NCI-H446 treated with DMSO at 0.1 percent for 48 hours (cell line): ENCODE measurements around the gene PLCG2.
"Not testable (repeated sequence)": the region's sequence is repeated elsewhere in the genome, so short reads cannot be mapped to it uniquely, and the experiment has no call there.

Experiments used
- DNase-seq: peaks from one replicate; lab custom pipeline; 2025; lab: John Stamatoyannopoulos, UW

PLCG2 gene

GRCh38 chr16:81938326-81939163, 159.5 kb downstream of the PLCG2 start:
- no peak for DNase-seq

GRCh38 chr16:81939164-81940056, 160.3 kb downstream of the PLCG2 start:
- no peak for DNase-seq

GRCh38 chr16:81940781-81941560, 161.9 kb downstream of the PLCG2 start:
- peak; percentile 0 for DNase-seq

- DNase-seq: no peak
Observed at GRCh38 chr16:81942007-81942601, 163.0 kb downstream of the PLCG2 start.

- DNase-seq: no peak
Observed at GRCh38 chr16:81945665-81946064, 166.6 kb downstream of the PLCG2 start.

GRCh38 chr16:81946206-81946605, 167.1 kb downstream of the PLCG2 start:
- DNase-seq: no peak

GRCh38 chr16:81951564-81951963, 172.5 kb downstream of the PLCG2 start:
- no peak for DNase-seq

- DNase-seq: no peak
Observed at GRCh38 chr16:81956213-81956948, 177.3 kb downstream of the PLCG2 start.

- DNase-seq: no peak
Observed at GRCh38 chr16:81964808-81965207, 185.7 kb downstream of the PLCG2 start.

GRCh38 chr16:81967358-81967757, 188.3 kb downstream of the PLCG2 start:
- DNase-seq: no peak

GRCh38 chr16:81971853-81972252, 192.8 kb downstream of the PLCG2 start:
- DNase-seq: no peak

GRCh38 chr16:81973737-81974136, 194.6 kb downstream of the PLCG2 start:
- no peak for DNase-seq

- DNase-seq: no peak
Observed at GRCh38 chr16:81975637-81976036, 196.5 kb downstream of the PLCG2 start.

GRCh38 chr16:81977335-81977942, 198.3 kb downstream of the PLCG2 start:
- not testable (repeated sequence) for DNase-seq

- DNase-seq: no peak
Observed at GRCh38 chr16:81987121-81987520, 208.0 kb downstream of the PLCG2 start.

- DNase-seq: no peak
Observed at GRCh38 chr16:81987706-81988105, 208.6 kb downstream of the PLCG2 start.

- no peak for DNase-seq
Observed at GRCh38 chr16:81992859-81993258, 213.8 kb downstream of the PLCG2 start.

GRCh38 chr16:81994485-81994884, 215.4 kb downstream of the PLCG2 start:
- DNase-seq: no peak

GRCh38 chr16:81995651-81996050, 216.6 kb downstream of the PLCG2 start:
- DNase-seq: no peak

GRCh38 chr16:81996664-81997509, 217.8 kb downstream of the PLCG2 start:
- no peak for DNase-seq
